Peyer's patch (tissue), 4 donors: Measurements from ENCODE around the gene RGS11.

Experiments used
- CTCF ChIP-seq, 6 experiments: fragments of 450-650 bp in 4 of 6; fragments of 200-600 bp in 2 of 6; sonication (generic) in 1 of 6; IDR thresholded peaks; one replicate each; pipeline ENCODE4 v1.5.1; 2017 to 2019; ENCODE audit warnings: antibody characterized with exemption in 6 of 6, mild to moderate bottlenecking in 3 of 6, moderate library complexity in 1 of 6
- POLR2A ChIP-seq, 2 donors: fragments of 450-650 bp; IDR thresholded peaks; one replicate each; pipeline ENCODE4 v1.5.1; 2017; ENCODE audit warnings: antibody characterized with exemption in 2 of 2, mild to moderate bottlenecking in 2 of 2, moderate library complexity in 2 of 2

- TF ChIP-seq POLR2A (IDR thresholded peaks at IDR 0.05) (no peak), CTCF (IDR thresholded peaks at IDR 0.05) (no peak)
Measured at GRCh38 chr16:260326-260725, 15.4 kb downstream of the RGS11 start.
